ENCODE measurements around the gene GCN1. TPM values are rescaled to one million over a fixed set of nuclear protein-coding genes. Genes with fewer than 3 reads are reported as not detected.

The GCN1 gene
- total RNA-seq, 1 experiment from 2014 or later: 117 TPM

DNA sequence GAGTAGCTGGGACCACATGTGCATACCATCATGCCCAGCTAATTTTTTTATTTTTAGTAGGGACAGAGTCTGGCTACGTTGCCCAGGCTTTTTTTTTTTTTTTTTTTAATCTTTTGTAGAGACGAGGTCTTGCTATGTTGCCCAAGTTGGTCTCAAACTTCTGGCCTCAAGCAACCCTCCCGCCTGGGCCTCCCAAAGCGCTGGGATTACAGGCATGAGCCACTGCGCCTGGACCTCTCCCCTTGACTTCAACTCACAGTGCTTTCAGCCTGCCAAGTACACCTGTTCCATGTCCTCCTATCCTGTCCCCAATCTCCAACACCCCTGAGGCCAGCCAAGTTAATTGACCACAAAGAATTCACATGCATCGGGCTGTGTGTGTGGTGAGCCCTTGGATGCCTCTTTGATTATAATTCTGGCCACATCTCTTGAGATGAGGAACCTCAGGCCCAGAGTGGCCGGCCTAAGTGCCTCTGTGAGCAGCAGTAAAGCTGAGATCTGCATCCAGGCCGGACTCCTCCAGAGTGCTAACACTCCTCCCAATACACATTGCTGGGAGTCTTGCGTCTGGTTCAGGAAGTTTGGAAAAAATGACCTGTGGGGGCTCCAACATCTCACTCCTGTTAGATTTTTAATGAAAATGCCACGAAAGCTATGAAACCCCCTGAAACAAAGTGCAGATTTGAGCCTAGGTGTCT, 84.8 kb downstream of the GCN1 start:
- H3K27me3 Mint-ChIP-seq (ENCODE audit: insufficient read depth, unreplicated experiment): no peaks in the 10 kb centered on the region
- peaks cover 24% of the 10 kb centered on the region for H3K4me1 Mint-ChIP-seq (ENCODE audit: insufficient read depth, unreplicated experiment)
- TF ChIP-seq, protein P1, sequence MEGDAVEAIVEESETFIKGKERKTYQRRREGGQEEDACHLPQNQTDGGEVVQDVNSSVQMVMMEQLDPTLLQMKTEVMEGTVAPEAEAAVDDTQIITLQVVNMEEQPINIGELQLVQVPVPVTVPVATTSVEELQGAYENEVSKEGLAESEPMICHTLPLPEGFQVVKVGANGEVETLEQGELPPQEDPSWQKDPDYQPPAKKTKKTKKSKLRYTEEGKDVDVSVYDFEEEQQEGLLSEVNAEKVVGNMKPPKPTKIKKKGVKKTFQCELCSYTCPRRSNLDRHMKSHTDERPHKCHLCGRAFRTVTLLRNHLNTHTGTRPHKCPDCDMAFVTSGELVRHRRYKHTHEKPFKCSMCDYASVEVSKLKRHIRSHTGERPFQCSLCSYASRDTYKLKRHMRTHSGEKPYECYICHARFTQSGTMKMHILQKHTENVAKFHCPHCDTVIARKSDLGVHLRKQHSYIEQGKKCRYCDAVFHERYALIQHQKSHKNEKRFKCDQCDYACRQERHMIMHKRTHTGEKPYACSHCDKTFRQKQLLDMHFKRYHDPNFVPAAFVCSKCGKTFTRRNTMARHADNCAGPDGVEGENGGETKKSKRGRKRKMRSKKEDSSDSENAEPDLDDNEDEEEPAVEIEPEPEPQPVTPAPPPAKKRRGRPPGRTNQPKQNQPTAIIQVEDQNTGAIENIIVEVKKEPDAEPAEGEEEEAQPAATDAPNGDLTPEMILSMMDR (IDR thresholded peaks at IDR 0.05; ENCODE audit: unreplicated experiment): no peak
- intact Hi-C loops (cut with micrococcal nuclease): loop anchor here (10.0 kb wide), 1 partner anchor 155 kb away; the partner anchor contains the start of gene PXN
- DNase-seq (ENCODE audit: unreplicated experiment): no peak
- H3K27ac Mint-ChIP-seq (ENCODE audit: low read depth, unreplicated experiment): no peak overlapping the region
- ChIA-PET POLR2A (interaction anchor here (0.6 kb wide), 1 partner anchor 81 kb away, joined by 3 read pairs; no protein-coding TSS in a partner anchor), CTCF (no interaction called here)
- H3K9me3 Mint-ChIP-seq (ENCODE audit: unreplicated experiment): no peaks in the 10 kb centered on the region
- no peak overlapping the region for H3K4me3 Mint-ChIP-seq (ENCODE audit: unreplicated experiment)
- no TSS peak for BruUV-seq (replicated peaks)
- peaks cover 44% of the 10 kb centered on the region for H3K36me3 Mint-ChIP-seq (ENCODE audit: insufficient read depth, unreplicated experiment)

DNA sequence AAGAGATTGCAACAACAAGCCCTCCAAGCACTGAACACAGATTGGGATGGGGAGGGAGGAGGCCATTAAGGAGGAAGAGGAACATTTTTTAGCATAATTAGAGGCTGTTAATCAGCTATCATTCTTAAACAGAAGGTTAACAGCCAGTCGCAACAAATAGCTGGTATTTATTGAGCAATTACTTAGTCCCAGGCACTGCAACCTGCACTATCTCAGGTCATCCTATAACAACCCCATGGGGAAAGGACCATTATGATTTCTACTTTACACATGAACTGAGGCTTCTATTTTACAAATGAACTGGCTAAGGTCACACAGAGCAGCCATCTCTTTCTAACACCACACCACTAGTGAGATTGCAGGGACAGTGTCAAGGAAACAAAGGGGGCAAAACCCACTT, 88.4 kb downstream of the GCN1 start:
- POLR2A ChIA-PET: no interaction called here
- CTCF ChIA-PET: interaction anchor here (0.5 to 0.7 kb wide), 3 partner anchors 12 to 1576 kb away, joined by 3 read pairs; no protein-coding TSS in a partner anchor
- Mint-ChIP-seq H3K4me1 (ENCODE audit: insufficient read depth, unreplicated experiment) (peaks cover 21% of the 10 kb centered on the region), H3K4me3 (ENCODE audit: unreplicated experiment) (no peak overlapping the region), H3K9me3 (ENCODE audit: unreplicated experiment) (no peaks in the 10 kb centered on the region), H3K27ac (ENCODE audit: low read depth, unreplicated experiment) (no peak overlapping the region), H3K27me3 (ENCODE audit: insufficient read depth, unreplicated experiment) (no peaks in the 10 kb centered on the region), H3K36me3 (ENCODE audit: insufficient read depth, unreplicated experiment) (peaks cover 48% of the 10 kb centered on the region)
- no peak for DNase-seq (ENCODE audit: unreplicated experiment)
- intact Hi-C loops (cut with micrococcal nuclease): no loop called here
- TF ChIP-seq, protein P1 (IDR thresholded peaks at IDR 0.05; ENCODE audit: unreplicated experiment): no peak
- TSS peak; percentile 29 for BruUV-seq (replicated peaks)

DNA sequence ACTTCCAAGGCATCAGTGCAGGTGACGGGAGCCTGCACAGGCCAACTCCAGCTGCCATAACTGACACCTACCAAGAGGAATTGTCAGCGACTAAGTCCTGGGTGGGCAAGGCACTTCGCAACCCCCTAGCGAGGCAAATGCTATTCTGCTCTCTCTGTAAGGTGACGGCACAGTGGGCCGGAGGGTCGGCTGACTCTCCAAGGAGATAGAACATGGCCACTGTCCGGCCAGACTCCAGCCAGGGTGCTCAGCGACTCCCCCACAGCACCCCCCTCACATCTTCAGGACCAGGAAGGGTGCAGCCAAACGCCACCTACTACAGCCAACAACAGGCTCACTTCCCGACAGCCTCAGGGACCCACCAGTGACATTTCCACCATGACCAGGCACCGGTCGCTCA, 91.1 kb downstream of the GCN1 start:
- H3K27ac Mint-ChIP-seq (ENCODE audit: low read depth, unreplicated experiment): no peak overlapping the region
- intact Hi-C loops (cut with micrococcal nuclease): no loop called here
- POLR2A ChIA-PET: interaction anchor here (1.4 kb wide), 1 partner anchor 12 kb away, joined by 4 read pairs; no protein-coding TSS in a partner anchor
- no peaks in the 10 kb centered on the region for H3K9me3 Mint-ChIP-seq (ENCODE audit: unreplicated experiment)
- H3K27me3 Mint-ChIP-seq (ENCODE audit: insufficient read depth, unreplicated experiment): no peaks in the 10 kb centered on the region
- no peak for DNase-seq (ENCODE audit: unreplicated experiment)
- no peak overlapping the region for H3K4me3 Mint-ChIP-seq (ENCODE audit: unreplicated experiment)
- H3K36me3 Mint-ChIP-seq (ENCODE audit: insufficient read depth, unreplicated experiment): peaks cover 59% of the 10 kb centered on the region
- TF ChIP-seq, protein P1 (IDR thresholded peaks at IDR 0.05; ENCODE audit: unreplicated experiment): no peak
- peaks cover 13% of the 10 kb centered on the region for H3K4me1 Mint-ChIP-seq (ENCODE audit: insufficient read depth, unreplicated experiment)
- no TSS peak for BruUV-seq (replicated peaks)
- CTCF ChIA-PET: interaction anchor here (0.5 kb wide), 1 partner anchor 13 kb away, joined by 3 read pairs; the partner anchor contains the start of gene RAB35

DNA sequence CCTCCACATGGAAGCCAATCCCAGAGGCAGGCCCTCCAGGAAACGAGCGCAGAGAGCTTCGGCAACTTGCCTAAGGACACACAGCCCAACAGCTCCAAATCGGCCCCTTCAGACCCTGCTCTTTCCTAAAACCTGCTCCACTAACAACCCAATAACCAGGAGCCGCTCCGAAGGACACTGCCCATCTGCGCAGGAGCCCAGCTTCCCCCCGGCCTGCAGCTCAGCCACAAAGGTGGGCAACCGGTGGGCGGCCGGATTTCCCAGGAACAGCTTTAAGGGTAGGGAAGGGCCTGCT, 91.5 kb downstream of the GCN1 start:
- no TSS peak for BruUV-seq (replicated peaks)
- ChIA-PET POLR2A (interaction anchor here (1.4 kb wide), 1 partner anchor 12 kb away, joined by 4 read pairs; no protein-coding TSS in a partner anchor), CTCF (interaction anchor here (0.6 kb wide), 1 partner anchor 323 kb away, joined by 4 read pairs; no protein-coding TSS in a partner anchor)
- H3K4me3 Mint-ChIP-seq (ENCODE audit: unreplicated experiment): no peak overlapping the region
- no peak for DNase-seq (ENCODE audit: unreplicated experiment)
- H3K27me3 Mint-ChIP-seq (ENCODE audit: insufficient read depth, unreplicated experiment): no peaks in the 10 kb centered on the region
- no peaks in the 10 kb centered on the region for H3K9me3 Mint-ChIP-seq (ENCODE audit: unreplicated experiment)
- H3K4me1 Mint-ChIP-seq (ENCODE audit: insufficient read depth, unreplicated experiment): peaks cover 13% of the 10 kb centered on the region
- TF ChIP-seq, protein P1 (IDR thresholded peaks at IDR 0.05; ENCODE audit: unreplicated experiment): no peak
- H3K36me3 Mint-ChIP-seq (ENCODE audit: insufficient read depth, unreplicated experiment): peaks cover 62% of the 10 kb centered on the region
- intact Hi-C loops (cut with micrococcal nuclease): no loop called here
- no peak overlapping the region for H3K27ac Mint-ChIP-seq (ENCODE audit: low read depth, unreplicated experiment)
